ENCODE data around the gene LSM12. TPM values are rescaled to one million over a fixed set of nuclear protein-coding genes. Genes with fewer than 3 reads are reported as not detected.

Gene LSM12
- total and polyA plus RNA-seq, 2 donors (not counting 3 experiments of a cell fraction or from before 2014, with no cell fraction given): 36.5 to 68.9 TPM

- Histone ChIP-seq H3K36me3 (ENCODE audit: control insufficient read depth in 2 of 2, extremely low read depth in 1 of 2, insufficient read depth in 2 of 2, low read length in 2 of 2) (no peaks in the 10 kb centered on the region), H3K4me2 (ENCODE audit: insufficient read depth, low read length) (no peak overlapping the region), H2AFZ (ENCODE audit: low read depth, low read length) (no peak overlapping the region), H3K27me3 (ENCODE audit: control insufficient read depth in 2 of 2, insufficient read depth in 2 of 2, low read length in 2 of 2) (no peaks in the 10 kb centered on the region), H3K27ac (ENCODE audit: insufficient read depth, low read depth, low read length) (no peak overlapping the region), H3K79me2 (ENCODE audit: control insufficient read depth, insufficient read depth, low read length) (no peaks in the 10 kb centered on the region), H3K4me3 (replicated peaks in 1 of 3; ENCODE audit: insufficient read depth in 1 of 3, low read depth in 1 of 3, low read length in 3 of 3) (no peak overlapping the region), H3K9ac (replicated peaks; ENCODE audit: extremely low read depth, insufficient read depth, low read length) (no peak overlapping the region), H3K9me3 (replicated peaks; ENCODE audit: control insufficient read depth, insufficient read depth, low read length) (no peaks in the 10 kb centered on the region), H3K4me1 (ENCODE audit: control insufficient read depth, extremely low read depth, insufficient read depth, low read length) (peaks cover 14% of the 10 kb centered on the region), H3K9me1 (replicated peaks; ENCODE audit: control insufficient read depth, extremely low read depth, insufficient read depth, low read length) (no peaks in the 10 kb centered on the region), H4K20me1 (replicated peaks; ENCODE audit: control insufficient read depth, extremely low read depth, insufficient read depth, low read length) (no peaks in the 10 kb centered on the region)
- DNase-seq (ENCODE audit: low read depth, low spot score) (no peak), FAIRE-seq (no peak)
- BruUV-seq (replicated peaks): no TSS peak
- intact Hi-C loops (cut with micrococcal nuclease) (no loop called here), dilution Hi-C loops (cut with MboI; ENCODE audit: extremely low pct_ligation_motif_present, low sequenced_read_pairs) (no loop called here)
- TF ChIP-seq FOS (IDR thresholded peaks at IDR 0.05; ENCODE audit: borderline replicate concordance, insufficient read depth, low read length) (no peak), CTCF (IDR thresholded peaks at IDR 0.05; ENCODE audit: extremely low read depth in 1 of 2, insufficient read depth in 1 of 2, low read depth in 1 of 2, low read length in 2 of 2) (no peak), MAX (IDR thresholded peaks at IDR 0.05; ENCODE audit: insufficient read depth, insufficient read length) (no peak), POLR2AphosphoS5 (IDR thresholded peaks at IDR 0.05; ENCODE audit: insufficient read depth, low read depth, low read length) (no peak), MYC (IDR thresholded peaks at IDR 0.05; ENCODE audit: low read depth, low read length) (no peak), POLR2A (IDR thresholded peaks at IDR 0.05; ENCODE audit: low read depth, low read length) (no peak), EZH2 (IDR thresholded peaks at IDR 0.05; ENCODE audit: borderline replicate concordance, low read depth, low read length, severe bottlenecking) (no peak), GATA2 (IDR thresholded peaks at IDR 0.05; ENCODE audit: insufficient read depth, insufficient read length, low read depth, low read length) (no peak), JUN (IDR thresholded peaks at IDR 0.05; ENCODE audit: borderline replicate concordance, insufficient read depth, insufficient read length, low read depth) (no peak)
- POLR2A ChIA-PET: no interaction called here
- CTCF ChIA-PET: interaction anchor here (0.7 to 2.9 kb wide), 3 partner anchors 9 to 28 kb away, joined by 3 to 21 read pairs (median 4); no protein-coding TSS in a partner anchor
Measured at GRCh38 chr17:44106801-44107200, 40.3 kb upstream of the LSM12 start.
